ENCODE results near the gene KSR2.
"Not testable (repeated sequence)": the region's sequence is repeated elsewhere in the genome, so short reads cannot be mapped to it uniquely, and the experiment has no call there.

Gene KSR2

GRCh38 chr12:117889098-117889497 is 79.7 kb downstream of the KSR2 start:
- DNase-seq, result no peak

- DNase-seq, result no peak
Observed at GRCh38 chr12:117885211-117885610, 83.6 kb downstream of the KSR2 start.

DNA sequence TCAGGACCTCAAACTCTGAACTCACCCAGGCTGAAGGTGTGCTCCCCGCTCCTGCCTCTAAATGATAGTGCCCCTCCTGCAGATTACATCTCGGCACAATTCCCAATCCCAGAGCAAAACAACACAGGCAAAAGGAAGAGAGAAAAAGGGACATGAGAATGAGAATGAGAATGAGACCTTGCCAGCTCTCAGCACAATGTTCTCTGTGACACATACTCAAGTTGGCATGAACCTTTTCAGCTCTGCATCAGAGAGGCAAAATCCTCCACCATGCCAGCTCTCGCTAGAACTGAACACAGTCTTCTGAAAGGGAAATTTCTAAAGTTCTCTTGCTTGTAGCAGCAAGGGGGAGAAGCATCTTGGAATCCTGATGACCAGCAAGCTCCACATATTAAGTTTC is 84.6 kb downstream of the KSR2 start:
- no peak for DNase-seq

GRCh38 chr12:117882603-117883184 is 86.1 kb downstream of the KSR2 start:
- DNase-seq, result no peak

- DNase-seq, result no peak
Observed at GRCh38 chr12:117882181-117882580, 86.6 kb downstream of the KSR2 start.

DNA sequence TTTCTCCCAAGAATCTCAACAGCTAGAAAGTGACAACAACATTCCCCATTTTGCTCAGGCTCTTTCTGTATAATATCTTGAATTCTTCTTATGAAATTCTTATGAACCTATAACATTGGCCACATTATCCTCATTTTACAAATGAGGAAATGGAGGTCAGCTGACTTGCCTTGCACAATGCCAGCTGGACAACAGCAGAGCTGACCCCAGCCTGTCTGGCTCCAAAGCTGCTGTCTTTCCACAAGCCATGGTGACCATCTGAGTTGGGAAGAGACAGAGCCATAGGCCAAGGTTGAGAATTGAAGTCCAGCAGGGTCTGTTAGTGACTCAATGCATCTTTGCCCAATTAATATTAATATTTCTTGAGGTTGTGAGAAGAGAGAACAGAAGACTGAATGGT is 87.3 kb downstream of the KSR2 start:
- DNase-seq, result no peak

DNA sequence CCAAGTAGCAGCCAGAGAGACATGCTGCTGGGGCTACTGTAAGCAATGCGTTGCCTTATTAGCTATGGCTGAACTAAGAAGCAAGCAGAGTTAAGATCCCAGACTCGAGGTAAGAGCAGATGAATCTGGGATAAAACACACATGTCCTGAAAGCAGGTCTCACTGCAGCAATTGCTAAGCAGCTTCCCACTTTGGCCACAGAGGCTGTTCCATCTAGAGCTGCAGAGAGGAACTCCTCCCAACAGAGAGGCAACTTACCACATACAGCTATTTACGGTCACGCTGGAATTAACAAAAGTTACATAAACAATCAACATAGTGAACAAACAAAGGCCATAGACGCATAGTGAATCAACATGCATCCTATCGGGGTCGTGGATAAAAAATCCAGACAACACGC is 90.2 kb downstream of the KSR2 start:
- DNase-seq, result no peak

- no peak for DNase-seq
Observed at GRCh38 chr12:117876436-117876816, 92.4 kb downstream of the KSR2 start.

DNA sequence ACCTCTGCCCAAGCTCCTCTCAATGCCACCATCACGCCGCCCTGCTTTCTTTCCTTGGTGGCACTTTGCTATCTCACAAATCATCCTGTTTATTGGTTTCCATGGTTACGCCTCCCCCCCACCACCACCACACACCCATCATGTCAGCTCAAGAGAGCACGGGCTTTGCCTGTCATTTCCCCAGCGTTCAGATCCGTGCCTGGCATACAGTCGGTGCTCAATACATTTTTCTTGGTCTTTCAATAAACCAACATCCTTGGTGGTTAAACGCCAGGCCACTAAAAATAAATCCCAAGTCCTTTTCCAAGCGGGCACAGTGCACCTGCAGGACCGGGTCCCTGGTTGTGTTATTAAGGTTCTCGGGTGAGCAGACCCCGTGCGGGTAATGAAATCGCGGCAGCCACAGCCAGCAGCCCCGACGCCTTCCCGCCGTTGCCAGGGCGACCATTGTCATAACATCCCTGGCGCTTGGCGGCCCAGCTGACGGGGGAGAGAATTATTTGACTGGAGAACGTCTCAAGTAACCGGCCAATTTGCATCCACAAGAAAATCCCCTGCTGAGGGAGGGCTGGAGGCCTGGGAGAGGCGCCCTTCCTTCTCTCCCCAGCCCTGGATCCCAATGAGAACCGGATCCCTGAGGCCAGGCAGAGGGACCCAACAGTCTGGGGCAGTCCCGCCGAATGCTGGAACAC is 92.9 kb downstream of the KSR2 start:
- DNase-seq, result no peak

- DNase-seq, result peak; percentile 31
Observed at GRCh38 chr12:117874842-117875434, 93.9 kb downstream of the KSR2 start.

GRCh38 chr12:117874198-117874597 is 94.6 kb downstream of the KSR2 start:
- not testable (repeated sequence) for DNase-seq

- no peak for DNase-seq
Observed at GRCh38 chr12:117872546-117873169, 96.1 kb downstream of the KSR2 start.

GRCh38 chr12:117869551-117869950 is 99.2 kb downstream of the KSR2 start:
- DNase-seq, result no peak

GRCh38 chr12:117867348-117867747 is 101.4 kb downstream of the KSR2 start:
- no peak for DNase-seq

DNA sequence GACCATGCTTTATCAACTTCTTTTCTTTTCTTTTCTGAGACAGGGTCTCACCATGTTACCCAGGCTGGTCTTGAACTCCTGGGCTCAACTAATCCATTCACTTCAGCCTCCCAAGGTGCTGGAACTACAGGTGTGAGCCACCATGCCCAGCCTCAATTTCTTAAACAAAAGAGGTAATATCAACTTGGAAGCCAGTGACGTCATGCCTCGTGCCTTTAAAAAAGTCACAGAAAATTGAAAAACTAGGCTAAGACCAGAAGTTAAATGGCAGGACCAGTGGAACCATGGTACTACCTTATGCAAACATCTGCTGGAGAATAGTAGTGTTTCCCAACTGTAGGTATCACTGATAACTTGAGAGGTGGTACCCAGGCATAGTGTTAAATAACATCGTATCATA is 103.3 kb downstream of the KSR2 start:
- DNase-seq, result no peak

- no peak for DNase-seq
Observed at GRCh38 chr12:117863002-117863709, 105.6 kb downstream of the KSR2 start.

DNA sequence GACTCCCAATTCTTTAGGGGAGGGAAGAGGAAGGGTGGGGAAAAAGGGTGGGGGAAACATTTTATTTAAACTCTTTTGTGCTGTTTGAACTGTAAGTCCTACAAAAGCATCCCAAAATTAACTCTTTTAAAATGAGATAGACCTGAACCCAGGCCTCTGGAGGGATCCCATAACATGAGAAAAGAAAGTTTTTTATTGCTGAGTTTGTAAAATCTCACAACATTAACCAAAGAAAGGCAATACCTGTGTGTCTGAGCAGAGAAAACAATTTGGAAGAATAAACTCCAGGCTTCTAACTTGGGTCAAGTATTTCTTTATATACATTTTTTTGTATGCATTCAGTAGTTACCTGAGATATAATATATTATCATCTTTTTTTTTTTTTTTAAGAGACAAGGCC is 107.1 kb downstream of the KSR2 start:
- no peak for DNase-seq

- DNase-seq, result not testable (repeated sequence)
Observed at GRCh38 chr12:117860787-117861290, 108.0 kb downstream of the KSR2 start.

GRCh38 chr12:117860111-117860510 is 108.7 kb downstream of the KSR2 start:
- no peak for DNase-seq

DNA sequence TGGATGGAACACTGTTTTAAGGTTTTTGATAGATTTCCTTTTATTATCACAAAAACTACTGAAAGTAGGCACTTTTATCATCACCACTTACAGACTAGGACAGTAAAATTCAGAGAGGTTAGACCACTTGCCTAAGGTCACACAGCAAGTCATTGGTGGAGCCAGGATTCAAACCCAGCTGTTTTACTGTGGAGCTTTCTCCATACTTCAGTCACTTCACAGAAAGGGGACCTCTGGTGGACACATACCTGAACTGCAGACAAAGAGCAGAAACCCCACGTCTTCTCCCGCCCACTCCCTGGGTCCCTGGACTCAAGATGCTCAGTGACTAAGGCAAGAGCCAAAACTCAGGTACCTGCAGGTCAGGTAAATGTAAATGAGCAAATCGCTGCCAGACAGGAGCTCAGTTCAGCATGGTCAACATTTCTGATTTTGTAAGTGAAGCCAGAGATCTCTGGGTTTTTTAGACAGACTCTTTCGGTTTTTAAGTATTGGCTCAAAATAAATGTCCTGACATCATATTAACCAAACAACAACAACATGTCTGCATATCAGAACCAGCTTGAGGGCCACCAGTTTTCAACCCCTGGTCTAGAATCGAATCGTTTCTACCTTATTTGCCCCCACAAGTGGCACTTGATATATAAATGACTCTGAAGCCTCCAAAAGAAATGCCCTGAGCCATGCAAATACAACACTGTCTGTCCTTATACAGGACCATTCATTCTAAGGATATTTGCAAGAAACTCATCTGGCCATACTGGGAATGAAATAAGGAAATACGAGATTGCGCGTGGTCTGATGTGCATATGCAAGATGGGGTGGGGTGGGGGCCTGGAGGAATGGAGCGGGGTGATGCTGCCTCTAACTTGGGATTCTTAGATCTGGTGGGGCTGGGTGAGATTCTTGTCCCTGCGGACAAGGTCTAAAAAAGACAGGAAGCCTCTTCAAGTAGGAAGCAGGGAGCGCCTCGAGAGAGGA is 110.9 kb downstream of the KSR2 start:
- peak; percentile 29 for DNase-seq

- DNase-seq, result peak; percentile 9
Observed at GRCh38 chr12:117857139-117857538, 111.7 kb downstream of the KSR2 start.

DNA sequence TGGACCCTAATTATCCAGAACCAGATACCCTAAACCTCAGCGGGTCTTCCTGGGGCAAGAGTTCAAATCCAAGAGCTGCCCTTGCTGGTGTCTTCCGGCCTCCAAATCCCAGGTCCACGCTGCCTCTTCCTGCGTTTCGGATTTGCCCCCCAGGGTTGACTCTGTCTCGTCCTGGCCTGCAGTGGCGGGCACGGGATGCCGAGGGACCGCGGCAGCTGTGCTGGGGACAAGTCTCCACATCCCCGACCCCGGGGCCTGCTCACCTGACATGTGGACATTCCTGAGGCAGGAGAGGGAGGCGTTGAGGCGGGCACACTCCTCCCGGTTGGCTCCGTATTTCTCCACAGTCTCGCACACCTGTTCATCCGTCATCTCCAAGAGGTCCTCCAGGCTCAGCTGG is 113.6 kb downstream of the KSR2 start:
- no peak for DNase-seq

Measured in NCI-H226 (cell line).